GM19438 (cell line): ENCODE results near the gene HPS3.
A peak's percentile ranks its signal among the peaks of the same experiment; 100 is the strongest.
"Not testable (repeated sequence)": the region's sequence is repeated elsewhere in the genome, so short reads cannot be mapped to it uniquely, and the experiment has no call there.

Experiments
- ATAC-seq: cut with Tn5 transposase; IDR thresholded peaks from one replicate; pipeline ENCODE4 v1.9.1; 2021; ENCODE audit warnings: low read depth; ENCODE audit not compliant: unreplicated experiment

Gene HPS3, protein sequence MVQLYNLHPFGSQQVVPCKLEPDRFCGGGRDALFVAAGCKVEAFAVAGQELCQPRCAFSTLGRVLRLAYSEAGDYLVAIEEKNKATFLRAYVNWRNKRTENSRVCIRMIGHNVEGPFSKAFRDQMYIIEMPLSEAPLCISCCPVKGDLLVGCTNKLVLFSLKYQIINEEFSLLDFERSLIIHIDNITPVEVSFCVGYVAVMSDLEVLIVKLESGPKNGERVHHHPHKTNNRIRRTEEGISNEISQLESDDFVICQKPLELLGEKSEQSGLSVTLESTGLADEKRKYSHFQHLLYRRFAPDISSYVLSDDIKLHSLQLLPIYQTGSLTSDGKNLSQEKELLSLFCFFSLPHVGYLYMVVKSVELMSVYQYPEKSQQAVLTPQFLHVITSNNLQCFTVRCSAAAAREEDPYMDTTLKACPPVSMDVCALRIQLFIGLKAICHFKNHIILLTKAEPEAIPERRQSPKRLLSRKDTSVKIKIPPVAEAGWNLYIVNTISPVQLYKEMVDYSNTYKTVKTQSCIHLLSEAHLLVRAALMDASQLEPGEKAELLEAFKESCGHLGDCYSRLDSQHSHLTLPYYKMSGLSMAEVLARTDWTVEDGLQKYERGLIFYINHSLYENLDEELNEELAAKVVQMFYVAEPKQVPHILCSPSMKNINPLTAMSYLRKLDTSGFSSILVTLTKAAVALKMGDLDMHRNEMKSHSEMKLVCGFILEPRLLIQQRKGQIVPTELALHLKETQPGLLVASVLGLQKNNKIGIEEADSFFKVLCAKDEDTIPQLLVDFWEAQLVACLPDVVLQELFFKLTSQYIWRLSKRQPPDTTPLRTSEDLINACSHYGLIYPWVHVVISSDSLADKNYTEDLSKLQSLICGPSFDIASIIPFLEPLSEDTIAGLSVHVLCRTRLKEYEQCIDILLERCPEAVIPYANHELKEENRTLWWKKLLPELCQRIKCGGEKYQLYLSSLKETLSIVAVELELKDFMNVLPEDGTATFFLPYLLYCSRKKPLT

DNA sequence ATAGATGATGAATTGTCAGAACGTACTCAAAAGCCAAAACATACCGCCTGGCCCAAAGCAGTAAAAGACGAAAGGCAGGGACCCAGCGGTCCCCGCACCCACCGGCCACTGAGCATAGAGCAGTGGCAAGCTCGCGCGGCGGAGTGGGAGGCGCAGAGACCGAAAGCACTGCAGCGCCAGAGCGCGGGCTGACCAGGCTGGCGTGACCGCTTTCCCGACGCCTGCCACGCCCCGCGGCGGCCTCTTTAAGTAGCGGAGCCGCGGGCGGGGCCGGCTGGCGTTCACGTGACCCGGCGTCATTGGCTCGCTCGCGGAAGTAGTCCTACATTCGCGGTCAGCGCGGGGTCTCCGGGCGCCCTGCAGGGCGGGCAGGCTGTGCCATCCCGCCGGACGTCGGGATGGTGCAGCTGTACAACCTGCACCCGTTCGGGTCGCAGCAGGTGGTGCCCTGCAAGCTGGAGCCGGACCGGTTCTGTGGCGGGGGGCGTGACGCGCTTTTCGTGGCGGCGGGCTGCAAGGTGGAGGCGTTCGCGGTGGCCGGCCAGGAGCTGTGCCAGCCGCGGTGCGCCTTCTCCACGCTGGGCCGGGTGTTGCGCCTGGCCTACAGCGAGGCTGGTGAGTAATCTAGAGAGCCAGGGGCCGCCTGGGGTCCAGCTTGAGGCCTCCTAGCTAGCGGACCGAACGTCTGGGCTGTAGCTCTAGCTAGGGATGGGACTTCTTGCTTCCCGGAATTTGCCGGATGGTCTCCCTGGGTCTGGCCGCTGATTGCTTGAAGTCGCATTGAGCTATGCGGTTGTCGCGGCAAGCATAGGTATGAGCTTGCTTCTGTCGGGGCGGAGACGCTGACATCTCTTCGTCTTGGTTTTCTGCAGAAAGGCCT lies at the start of gene HPS3:
Gene HPS3 (plus strand): TSS at position 313 of the 880 bp plus-strand sequence. CDS start 86 bp downstream, at position 399.
- ATAC-seq: peak; percentile 88

DNA sequence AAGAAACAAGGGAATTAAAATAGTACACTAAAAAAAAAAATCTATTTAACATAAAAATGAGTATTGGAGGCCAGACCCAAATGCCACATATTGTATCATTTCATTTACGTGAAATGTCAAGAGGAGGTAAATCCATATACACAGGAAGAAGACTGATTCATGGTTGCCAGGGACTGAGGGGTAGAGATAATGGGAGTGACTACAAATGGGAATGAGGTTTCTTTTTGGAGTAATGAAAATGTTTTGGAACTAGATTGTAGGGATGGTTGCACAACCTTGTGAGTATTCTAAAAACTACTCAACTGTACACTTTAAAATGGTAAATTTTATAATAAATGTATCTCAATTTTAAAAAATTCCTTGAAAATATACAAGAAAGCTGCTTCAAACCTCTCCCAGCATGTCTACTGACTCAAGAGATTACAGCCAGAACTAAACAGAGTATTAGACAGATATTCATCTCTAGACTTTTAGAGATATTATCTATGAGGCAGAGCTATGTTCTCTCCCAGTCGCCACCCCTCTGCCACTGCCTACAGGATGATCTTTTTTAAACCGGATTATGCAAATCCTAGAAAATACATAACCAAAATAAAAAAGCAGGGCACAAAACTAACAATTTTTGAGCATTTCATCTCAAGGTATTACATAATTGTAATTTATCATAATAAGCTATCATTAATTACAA lies 49.3 kb upstream of the HPS3 start:
- ATAC-seq: no peak

DNA sequence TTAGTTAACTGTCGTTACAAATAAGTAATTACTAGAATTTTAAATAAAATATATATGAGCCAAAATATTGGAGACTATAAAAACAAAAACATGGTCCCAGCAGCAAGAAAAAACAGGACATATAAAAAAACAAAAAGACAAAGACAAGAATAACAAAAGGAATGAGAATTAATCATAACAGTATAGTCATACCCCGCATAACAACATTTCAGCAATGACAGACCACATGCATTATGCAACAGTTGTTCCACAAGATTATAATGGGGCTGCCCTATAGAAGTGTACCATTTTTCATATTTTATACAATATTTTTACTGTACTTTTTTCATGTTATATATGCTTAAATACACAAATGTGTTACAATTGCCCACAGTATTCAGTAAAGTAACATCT lies 48.7 kb upstream of the HPS3 start:
- ATAC-seq: no peak

DNA sequence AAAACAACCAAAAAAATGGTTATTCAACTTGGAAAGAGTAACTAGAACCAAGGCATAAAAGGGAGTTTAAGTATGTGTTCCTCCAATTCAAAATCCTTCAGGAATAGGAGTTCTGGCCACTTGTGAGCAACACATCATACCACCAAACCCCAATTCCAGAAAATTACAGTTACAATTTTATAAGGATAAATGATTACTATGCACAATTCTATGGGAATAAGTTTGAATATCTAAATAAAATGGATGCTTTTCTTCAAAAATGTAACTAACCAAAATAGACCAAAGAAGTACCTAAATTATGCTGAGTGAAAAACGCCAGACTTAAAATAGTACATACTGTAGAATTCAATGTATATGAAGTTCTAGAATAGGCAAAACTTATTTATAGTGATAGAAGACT lies 47.7 kb upstream of the HPS3 start:
- no peak for ATAC-seq

DNA sequence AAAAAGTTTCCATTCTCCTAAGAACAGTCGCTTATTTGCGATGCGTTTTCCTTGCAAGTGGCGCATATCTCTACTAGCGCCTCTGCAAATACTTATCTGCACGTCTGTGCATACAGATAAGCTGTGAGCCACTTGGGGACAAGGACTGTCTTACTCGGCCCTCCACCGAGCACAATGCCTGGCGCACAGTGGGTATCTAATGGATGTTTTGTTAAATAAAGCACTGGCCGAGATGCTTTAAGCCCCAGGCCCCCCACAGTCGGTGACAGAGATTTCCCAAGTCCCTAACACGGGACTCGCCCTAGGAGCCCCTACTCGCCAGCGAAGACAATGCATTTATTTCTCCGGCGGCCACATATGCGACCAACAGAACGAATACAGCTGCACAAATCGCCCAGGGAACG lies 43.6 kb upstream of the HPS3 start:
- peak; percentile 34 for ATAC-seq

DNA sequence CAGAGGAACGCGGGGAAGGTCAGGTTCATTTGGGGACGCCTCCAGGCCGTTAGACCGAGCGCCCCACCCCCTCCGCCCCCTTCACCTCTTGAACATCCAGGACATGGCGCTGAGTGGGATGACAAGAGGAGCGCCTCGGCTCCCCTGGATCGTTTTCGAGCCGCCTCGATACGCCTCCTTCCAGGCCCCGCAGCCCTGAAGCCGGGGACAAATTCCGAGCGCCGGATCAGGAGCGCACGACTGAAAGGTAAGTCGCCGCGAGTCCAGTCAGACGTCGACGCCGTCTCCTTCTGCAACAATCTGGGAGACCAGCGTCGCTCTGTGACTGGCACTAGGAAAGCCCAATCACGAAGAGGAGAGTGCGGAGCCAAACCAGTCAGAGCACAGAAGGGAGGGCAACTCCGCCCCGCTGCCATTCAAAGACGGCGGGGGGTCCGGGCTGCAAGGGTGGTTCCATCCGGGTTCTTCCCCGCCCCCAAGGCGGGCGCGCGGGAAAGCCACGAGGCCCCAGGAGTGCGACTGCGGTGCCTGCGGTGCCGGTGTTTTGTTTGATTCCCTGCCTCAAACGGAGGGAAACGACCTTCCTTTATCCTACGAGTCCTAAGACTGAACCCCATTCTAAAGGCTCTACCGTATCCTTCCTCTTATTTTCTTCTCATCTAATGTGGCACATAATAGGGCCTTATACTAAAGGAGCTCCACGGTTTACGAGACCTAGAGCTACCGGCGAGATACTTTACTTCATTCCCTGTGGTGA lies 43.0 kb upstream of the HPS3 start, which contains the start of gene HLTF:
Gene HLTF (minus strand): TSS at position 302 of the 757 bp plus-strand sequence. CDS start 197 bp downstream, at position 105.
- peak; percentile 99 for ATAC-seq

DNA sequence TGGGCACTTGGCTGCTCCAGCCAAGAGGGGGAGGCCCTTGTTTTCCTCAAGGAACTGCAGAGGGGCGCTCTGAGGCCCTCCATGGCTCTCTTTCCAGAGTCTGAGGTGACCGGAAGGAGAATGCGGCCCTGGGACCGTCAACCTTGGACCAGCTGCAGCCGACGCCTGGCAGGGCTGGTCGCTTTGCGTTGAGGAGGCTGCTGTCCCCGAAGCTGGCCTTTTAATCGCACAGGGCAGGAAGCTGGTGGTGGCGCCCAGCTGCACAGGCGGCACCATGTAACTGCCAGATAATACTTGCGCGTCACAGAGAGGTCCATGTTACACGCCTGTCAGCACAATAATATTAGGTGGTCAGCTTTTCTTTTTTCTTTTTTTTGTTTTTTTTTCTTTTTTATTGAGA lies 42.2 kb upstream of the HPS3 start:
- no peak for ATAC-seq

DNA sequence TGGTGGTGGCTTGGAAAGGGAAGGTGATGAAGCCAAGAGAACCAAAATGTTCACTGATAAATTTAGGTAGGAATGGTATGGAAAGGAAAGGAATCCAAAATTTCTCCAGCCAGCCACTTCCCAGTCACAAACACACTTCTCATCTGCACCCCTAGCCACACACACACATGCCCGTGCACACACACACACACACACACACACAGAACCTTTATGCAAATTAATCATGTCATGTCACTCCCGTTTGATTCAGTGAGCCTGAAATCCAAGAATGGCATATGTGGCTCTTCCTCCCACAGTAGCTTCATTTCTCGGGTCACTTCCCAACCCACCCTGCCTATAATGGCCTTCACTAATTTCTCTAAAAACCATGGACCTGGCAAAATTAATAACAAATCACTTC lies 40.0 kb upstream of the HPS3 start:
- ATAC-seq: no peak

DNA sequence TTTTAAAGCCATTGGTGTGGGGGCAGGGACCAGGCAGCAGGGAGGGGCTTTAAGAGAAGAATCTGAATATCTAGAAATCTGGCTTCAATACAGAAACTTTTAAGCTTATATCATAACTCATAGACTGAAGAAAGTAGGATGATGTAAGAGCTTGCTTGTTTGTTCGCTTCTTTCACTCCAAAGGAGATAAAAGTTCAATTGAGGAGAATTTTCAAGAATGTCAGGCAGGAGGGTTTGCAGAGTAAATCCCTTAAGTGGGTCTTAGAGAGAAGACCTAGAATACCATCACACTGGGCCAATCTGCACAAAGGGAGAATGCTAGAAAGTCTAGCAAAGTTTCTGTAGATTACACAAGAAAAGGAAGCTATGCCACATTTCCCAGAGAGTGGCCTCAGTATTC lies 39.0 kb upstream of the HPS3 start:
- ATAC-seq: no peak

DNA sequence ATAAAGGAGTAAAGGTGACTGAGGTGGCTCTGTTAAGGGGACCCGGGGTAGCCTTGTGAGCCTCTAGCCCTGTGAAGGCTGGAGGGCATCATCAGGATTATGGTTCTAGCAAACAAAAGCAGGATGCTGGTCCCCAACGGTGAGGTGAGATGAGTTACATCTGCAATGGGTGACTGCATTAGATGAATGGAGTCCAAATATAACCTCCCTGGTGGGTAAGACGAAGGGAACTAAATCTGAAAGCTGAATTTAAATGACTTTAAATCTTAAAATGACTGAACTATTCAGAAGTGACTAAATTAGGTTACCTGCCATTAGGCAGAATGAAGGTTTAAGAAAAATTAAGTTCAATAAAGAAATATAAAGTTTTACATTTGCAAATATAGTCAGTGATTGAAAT lies 38.5 kb upstream of the HPS3 start:
- ATAC-seq: no peak

DNA sequence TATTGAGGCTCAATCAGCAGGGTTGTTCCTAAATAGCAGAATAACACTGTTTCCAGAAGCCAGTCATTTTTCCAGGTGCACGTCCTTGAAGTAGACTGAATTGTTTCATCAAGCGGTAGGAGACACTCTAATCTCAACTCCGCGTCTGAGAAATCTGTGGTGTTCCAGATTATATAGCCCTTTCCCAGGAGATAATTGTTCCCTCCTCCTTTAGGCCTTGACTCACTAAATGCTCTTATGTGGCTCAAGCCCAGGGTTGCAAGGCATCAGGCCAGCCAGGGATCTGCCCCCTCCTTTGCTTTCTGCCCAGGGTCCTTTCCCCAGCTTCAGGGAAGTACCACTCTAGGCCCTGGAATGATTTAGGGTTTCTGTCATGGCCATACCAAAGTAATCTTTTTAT lies 37.5 kb upstream of the HPS3 start:
- ATAC-seq: no peak

DNA sequence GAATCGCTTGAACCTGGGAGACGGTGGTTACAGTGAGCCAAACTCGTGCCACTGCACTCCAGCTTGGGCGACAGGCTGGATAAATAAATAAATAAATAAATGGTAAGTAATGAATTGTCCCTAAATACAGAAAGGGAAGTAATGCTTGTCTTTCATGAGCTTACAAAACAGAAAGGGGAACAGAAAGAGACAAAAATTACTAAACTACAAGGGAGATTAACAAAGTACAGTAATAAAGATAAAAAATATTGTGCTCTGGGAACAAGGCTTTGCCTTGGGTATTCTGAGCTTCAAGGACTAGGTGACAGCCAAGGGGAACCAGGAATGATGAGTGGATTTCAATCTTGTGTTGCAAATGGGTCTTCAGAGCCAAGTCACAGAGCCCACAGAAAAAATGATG lies 34.0 kb upstream of the HPS3 start:
- peak; percentile 75 for ATAC-seq

DNA sequence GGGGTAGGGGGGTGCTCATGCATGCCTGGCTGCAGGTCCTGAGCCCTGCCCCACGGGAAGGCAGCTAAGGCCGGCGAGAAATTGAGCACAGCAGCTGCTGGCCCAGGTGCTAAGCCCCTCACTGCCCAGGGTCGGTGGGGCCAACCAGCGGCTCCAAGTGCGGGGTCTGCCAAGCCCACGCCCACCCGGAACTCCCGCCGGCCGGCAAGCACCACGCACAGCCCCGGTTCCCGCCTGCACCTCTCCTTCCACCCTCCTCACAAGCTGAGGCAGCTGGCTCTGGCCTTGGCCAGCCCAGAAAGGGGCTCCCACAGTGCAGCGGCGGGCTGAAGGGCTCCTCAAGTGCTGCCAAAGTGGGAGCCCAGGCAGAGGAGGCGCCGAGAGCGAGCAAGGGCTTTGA lies 31.5 kb upstream of the HPS3 start:
- not testable (repeated sequence) for ATAC-seq

DNA sequence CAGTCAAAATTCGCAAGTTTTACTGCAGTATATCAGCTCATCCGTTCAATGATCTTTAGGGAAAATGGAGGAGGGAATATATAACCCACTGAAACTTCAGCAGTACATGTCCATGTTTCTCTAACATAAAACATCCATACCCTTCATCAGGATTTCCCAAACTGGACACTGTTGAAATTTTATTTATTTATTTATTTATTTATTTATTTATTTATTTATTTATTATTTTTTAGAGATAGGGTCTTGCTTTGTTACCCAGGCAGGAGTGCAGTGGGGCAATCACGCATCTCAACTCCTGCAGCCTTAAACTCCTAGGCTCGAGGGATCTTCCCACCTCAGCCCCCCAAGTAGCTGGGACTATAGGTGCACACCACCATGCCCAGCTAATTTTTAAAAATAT lies 28.3 kb upstream of the HPS3 start:
- no peak for ATAC-seq

DNA sequence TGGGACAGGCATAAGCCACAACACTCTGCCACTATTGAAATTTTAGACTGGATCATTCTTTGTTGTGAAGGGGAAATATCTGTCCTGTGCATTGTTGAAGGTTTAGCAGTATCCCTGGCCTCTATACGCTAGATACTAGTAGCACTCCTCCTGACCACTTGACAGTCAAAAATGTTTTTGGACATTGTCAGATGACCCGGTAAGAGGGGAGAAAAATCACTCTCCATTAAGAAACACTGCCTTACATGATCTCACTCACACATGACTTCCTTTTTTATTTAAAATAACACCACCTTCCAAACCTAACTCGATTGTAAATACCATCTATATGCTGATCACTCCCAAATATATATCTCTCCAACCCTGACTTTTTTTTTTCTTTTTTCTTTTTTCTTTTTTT lies 27.8 kb upstream of the HPS3 start:
- no peak for ATAC-seq

DNA sequence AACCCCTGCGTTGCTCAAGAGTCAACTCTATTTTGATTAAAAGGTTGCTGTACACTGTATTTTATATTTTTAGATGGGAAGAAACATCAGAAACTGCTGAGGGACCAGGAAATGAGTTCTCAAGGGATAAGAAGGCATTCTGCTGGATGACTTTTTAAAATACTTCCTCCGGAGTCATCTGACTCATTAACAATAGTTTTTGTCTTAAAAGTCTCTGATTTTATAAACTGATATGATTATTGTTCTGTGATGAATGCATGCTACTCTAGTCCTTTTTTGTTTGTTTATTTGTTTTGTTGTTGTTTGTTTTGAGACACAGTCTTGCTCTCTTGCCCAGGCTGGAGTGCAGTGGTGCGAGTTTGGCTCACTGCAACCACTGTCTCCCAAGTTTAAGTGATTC lies 25.0 kb upstream of the HPS3 start:
- ATAC-seq: no peak

DNA sequence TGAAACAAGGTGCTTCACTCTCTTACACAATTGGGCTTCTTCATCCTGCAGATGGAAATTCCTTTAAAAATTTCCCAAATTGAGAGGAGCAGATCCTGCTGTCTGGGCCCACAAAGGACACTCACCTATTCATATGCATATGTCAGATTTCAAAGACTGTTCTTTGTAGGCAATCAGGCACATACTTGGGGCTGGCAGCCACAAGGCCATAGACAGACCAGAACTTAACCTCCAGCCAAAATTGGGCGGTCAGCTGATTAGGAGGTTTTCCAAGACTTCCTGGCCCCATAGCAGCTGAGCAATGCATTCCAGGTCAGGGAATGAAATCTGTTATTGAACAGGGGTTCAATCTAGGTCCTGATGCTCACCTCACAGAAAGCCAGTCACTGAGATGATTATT lies 15.0 kb upstream of the HPS3 start:
- no peak for ATAC-seq

DNA sequence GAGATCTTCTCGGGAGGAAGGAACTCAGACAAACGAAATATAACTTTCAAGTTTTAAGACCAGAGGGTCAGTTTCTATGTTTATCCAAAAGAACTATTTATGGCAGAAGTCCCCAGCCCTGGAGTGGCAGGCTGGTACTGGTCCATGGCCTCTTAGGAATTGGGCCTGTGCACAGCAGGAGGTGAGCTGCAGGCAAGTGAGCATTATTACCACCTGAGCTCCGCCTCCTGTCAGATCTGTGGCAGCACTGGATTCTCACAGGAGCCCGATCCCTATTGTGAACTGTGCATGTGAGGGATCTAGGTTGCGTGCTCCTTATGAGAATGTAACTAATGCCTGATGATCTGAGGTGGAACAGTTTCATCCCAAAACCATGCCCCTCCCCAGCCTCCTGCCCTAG lies 14.3 kb upstream of the HPS3 start:
- no peak for ATAC-seq

DNA sequence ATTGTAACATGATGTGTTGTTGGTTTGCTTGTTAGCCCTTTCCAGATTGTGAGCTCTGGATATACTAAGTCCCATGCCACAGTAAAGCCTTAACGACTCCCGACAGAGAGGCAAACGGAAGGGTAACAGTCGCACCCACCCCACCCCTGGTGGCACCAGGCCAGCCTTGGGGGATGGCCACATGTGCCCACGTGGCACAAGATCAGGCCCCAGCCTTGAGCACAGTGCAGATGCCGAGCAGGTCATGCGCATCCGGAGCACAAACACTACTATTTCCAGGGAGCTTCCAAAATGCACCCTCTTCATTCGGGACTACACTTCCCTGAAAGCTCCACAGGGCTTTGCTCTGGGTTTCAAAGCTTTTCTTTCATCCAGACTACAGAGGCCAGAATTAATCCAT lies 10.7 kb upstream of the HPS3 start:
- ATAC-seq: no peak
